K562 treated with DMSO at 1 percent for 48 hours (cell line): ENCODE data around the gene WDR35. TPM values are rescaled to one million over a fixed set of nuclear protein-coding genes. Genes with fewer than 3 reads are reported as not detected.

Experiments
- total RNA-seq: library from RNA; unstranded; fragments of 300-600 nt; gene quantifications from 2 replicates; pipeline ENCODE4 v1.2.3, GENCODE V29; 2022; ENCODE audit warnings: low replicate concordance; ENCODE audit errors: extremely low read depth

The WDR35 gene
- not detected in 2 replicates for total RNA-seq

DNA sequence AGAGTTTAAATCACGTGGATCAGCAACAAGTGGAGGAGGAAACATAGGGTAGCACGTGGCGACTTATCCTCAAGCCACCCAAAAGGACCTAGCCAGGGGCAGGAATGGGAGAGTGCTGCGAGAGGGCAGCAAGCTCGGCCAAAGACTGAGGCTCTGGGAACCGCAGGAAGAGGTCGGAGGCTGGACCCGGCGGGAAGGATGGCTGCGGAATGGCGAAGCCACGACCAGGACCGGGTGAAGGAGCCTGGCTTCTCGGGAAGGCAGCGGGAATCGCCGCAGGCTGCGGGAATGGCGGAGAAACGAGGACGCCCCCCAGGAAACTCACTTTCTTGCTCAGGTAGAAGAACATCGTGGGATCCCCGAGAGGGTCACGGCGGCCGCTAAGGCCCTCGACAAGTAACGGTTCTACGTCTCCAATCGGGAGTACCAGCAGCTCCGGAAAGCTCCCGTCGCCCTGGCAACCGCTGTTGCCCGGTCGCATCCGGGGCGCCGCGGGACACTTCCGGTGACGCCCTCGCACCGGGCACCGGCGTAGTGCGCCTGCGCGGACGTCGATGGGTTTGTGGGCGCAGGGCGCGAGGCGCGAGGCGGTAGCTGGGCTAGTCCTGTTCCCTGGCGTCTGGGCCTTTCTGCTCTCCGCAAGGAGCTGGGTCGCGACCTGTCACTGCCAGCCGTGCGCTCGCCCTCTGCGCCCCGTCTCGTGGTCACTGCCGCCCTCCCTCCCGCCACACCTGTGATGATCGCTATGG, at the start of gene WDR35:
Gene WDR35, minus strand, starts transcription at position 439 of the 749 bp plus-strand sequence. Its CDS starts 90 bp downstream, at position 349.

DNA sequence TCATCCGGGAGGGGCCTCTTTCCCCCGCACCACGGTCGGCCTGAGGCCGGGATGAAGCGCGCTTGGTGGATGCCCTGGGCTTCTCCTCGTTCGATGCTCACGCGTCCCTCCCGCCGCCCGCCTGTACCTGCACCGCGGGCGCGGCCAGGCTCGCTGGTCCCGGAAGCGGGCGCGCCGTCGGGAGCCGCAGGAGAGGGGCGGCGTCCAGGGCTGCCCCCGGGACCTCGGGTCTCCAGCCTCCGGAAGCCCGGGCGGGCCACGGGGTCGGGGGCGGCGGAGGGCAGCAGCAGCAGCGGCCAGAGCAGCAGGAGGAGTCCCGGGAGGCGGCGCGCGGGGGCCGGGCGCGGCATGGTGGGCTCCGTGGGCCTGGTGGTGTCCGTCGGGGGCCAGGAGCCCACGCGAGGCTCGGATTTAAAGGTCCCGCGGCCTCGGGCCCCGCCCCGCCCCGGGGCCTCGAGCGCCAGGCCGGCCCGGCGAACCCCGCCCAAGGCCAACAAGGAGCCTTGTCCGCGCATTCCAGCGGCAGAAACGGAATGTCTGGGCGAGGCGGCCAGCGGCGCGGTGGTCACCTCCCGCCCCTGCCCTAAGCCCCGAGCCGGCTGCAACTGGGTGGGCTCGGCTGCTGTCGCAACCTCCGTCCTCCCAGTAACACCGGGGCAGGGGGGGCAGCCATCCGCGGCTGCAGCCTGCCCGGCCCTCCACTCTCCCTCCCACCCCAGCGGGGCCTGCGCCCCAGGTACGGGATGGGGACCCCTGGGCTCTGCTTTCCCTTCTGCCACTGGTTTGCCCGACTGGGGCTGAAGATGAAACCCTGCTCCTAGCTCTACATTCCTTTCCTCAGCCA, 22.6 kb upstream of the WDR35 start, which contains the start of gene MATN3:
Gene MATN3, minus strand, starts transcription at position 387 of the 844 bp plus-strand sequence. Its CDS starts 37 bp downstream, at position 350.

DNA sequence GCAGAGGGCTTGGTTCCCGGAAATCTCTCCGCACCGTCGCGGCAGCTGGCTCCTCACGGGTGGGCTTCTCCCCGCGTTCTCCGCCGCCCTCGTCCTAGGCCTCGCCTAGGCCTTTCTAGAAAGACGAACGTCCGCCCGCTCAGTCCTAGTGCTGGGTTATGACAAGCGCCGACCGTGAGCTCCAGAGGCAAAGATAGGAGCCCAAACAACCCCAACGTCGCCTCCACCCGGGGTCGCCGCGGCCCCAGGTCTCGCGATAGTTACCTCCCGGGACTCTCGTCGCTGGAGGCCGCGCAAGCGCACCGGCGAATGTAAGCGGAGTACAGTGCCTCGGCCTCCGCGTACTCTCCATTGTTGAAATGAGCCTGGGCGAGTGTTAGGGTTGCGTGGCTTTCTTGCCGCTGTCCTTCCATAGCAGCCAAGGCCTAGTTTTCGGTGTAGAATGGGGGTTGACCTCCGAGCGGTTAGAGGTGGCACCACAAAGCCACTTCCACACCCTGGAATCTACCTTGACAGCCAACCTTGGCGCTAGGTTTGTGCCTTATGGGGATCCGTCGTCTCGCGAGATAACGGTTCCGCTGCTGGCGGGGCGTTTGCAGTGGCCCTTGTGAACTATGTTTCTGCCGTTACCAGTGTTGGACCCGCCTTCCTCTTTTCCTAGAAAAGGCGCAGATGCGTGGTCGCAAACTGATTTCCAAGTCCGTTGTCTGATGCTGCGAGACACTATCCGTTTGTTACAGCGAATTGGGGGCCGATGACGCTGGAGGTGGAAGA, 88.3 kb downstream of the WDR35 start, which contains the start of gene TTC32:
Gene TTC32, minus strand, starts transcription at position 542 of the 774 bp plus-strand sequence. Its CDS starts 129 bp downstream, at position 413.

Other genes starting within 250 kb of the WDR35 start
- gene TTC32, start 88.1 kb downstream of the WDR35 start, total RNA-seq: not detected in 2 replicates
- gene MATN3, start 22.6 kb upstream of the WDR35 start, total RNA-seq: not detected in 2 replicates
- not detected in 2 replicates for gene LAPTM4A, start 61.5 kb upstream of the WDR35 start, total RNA-seq
- not detected in 2 replicates for gene SDC1, start 235.0 kb upstream of the WDR35 start, total RNA-seq